Measurements from ENCODE around the gene RBP5.
"Not testable (repeated sequence)": the region's sequence is repeated elsewhere in the genome, so short reads cannot be mapped to it uniquely, and the experiment has no call there.

The RBP5 gene

DNA sequence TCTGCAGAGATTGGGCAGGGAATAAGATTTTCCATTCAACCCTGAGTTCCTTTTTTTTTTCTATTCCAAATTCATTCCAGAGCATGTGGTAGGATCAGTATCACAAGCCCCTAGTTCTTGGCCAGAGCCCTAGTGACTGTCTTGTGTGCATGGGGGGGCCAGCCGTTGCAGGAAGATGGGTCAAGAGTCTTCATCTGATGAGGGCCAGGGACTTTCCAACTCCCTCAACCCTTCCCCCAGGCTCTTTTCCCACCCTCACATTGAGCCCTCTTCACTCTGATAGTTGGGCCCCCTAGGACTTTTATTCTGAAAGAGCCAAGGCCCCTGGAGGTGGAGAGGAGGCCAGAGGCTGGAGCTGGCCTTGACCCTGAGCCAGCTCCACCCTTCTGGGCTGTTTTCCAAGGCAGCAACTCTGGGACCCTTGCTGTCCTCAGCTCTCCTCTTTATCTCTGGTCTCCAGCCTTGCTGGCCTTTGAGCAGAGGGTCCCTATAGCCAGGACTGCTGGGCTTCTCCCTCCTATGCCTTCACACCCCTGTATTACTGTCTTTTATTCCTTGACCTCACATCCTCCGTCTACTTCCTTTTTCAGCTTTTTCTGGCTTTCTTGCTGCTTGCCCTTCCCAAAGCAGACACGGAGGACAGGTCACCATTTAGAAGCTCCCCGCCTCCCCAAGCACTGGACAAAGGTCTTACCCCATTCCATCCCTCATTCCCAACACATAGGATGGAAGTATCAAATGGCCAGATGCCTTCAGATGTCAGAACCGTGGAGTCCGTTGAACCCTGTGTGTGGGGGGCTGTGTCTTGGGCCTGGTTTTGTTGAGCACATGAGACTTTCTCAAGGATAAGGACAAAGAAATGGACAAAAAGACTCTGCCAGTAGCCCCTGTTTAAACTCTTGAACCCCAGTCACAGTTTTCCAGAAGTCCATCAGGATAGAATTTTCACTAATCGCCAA is 5.6 kb downstream of the RBP5 start:
- DNase-seq (ENCODE audit: low read depth) = no peak

DNA sequence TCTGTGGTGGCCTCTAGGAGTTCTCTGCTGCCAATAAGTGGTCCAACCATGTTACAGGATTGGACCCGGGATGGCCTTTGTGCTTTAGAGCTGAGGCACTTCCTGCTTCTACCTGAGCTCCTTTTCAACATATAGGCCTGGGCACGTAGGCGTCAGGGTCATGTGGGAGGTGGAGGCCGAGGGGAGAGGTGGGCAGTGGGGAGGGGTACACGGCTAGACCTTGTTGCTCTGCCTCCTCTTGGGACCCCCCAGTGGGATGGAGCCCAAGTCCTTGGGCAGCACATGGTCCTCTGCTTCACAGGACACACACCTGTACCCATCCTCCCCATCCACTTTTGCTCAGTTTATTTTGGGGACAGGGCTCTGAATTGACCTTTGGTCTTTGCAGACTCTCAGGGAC is 7.4 kb downstream of the RBP5 start:
- DNase-seq (ENCODE audit: low read depth) = no peak

DNA sequence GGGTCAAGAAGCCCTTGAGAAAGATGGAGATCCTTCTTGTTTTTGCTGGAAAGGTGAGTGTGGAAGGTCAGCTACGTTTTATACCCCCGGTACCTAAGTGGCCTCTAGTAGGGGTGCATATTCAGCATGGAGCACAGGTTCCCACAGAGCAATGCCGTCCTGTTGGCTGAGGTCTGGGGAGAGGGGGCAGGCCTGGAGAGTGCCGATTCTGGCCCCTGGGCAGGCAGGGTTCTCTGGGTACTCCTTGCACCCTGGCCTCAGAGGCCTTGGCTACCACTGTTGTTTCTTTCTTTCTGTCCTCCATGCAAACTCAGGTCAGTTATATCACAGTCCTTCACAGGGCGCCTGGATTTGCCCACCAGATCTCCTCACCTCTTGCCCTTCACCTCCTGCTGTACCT is 8.5 kb downstream of the RBP5 start:
- DNase-seq (ENCODE audit: low read depth) = no peak

DNA sequence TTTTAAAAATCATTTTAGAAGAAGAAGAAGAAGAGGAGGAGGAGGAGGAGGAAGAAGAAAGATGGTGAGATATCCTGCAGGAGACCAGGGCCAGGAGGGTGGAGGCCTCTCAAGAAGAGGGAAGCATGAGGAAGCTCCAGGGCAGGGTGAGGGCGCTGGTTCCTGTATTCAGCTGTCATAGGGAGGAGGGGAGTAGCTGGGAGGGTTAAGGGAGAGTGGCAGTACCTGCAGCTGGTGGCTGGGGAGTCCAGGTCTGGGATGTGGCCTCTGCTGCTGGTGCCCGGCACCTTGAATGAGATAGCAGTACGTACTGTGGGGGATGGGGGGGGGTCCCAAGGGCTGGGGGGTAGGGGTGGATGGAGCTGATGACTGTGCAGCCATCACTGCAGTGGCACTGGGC is 9.8 kb downstream of the RBP5 start:
- no peak for DNase-seq (ENCODE audit: low read depth)

DNA sequence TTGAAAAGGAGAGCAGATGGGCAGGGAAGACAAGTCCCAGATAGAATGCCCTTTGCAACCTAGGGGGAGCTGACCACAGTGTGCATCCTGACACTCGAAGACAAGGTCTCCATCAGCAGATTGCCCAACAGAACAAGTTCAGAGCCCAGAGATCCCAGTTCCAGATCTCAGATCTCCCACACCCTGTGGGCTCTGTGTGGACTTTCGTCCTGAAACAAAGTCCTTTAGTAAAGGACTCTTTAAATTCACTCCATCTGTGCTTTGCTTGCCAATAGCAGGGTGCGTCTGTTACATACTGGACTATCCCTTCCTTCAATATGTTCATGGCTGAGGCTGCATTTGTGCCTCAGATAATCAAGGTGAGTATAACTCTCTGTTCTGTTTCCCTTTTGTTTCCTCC is 11.0 kb downstream of the RBP5 start:
- no peak for DNase-seq (ENCODE audit: low read depth)

DNA sequence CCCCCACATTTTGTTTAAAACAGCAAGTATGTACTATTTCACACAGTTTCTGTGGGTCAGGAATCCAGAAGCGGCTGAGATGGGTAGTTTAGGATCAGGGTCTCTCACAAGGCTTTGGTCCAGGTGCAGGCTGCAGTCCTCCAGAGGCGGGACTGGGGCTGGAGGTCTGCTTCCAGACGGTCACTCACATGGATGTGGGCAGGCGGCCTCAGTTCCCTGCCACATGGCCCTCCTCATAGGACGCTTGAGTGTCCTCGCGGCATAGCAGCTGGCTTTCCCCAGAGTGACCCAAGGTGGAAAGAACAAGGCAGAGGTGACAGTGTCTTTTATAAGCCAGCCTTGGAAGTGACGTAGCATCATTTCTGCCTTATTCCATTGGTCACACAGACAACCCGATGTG is 11.8 kb downstream of the RBP5 start:
- no peak for DNase-seq (ENCODE audit: low read depth)

DNA sequence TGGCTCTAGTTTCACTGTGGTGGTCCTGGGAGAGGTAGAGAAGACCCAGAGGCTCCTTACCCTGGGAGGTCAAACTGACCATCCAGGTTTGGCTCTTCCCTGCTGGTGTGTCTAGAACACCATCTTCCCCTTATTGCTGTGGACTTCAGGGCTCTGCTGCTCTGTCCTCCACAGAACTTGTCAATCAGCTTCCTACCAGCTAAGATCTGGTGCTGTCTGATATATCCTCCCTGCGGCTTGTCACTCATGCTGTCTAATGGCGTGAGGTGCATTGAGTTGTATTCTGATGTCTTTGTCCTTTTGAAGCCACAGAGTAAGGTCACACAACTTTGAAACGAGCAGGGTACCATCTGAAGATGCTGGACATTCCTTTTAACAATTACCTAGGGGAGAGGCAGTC is 12.5 kb downstream of the RBP5 start:
- no peak for DNase-seq (ENCODE audit: low read depth)

DNA sequence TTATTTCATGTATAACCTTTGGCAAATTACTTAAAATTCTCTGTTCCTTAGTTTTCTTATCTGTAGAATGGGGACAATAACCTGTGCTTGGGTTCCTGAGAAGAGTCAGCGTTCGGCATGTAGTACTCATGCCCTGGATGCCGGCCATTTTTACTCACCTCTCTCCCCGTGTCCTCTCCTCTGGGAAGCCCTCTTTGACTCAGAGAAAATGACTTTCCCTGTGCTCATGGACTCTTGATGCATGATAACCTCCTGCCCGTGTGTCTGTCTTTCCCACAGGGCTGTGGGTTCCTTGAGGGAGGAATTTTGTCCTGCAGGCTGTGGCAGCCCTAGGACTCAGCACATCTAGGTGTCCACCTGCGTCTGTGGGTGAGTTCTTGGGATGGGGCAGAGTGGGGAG is 13.8 kb downstream of the RBP5 start:
- no peak for DNase-seq (ENCODE audit: low read depth)

DNA sequence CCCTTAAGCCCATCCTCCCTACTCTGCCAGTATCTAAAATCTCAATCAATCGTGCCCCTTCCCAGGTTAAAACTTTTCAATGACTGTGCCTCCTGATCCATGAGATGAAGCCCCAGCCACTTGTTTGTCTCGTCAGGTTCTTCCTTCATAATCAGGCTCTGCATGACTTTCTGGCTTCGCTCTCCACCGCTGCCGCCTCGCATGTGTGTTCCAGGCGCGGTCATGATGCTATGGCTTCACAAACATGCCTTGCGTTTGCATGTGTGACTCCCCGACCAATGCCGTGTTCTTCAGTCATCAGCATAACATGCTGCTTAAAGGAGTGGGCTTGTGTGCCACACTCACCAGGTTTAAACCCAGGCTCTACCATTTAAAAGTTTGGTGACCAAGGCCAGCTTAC is 14.7 kb downstream of the RBP5 start:
- DNase-seq (ENCODE audit: low read depth) = no peak

DNA sequence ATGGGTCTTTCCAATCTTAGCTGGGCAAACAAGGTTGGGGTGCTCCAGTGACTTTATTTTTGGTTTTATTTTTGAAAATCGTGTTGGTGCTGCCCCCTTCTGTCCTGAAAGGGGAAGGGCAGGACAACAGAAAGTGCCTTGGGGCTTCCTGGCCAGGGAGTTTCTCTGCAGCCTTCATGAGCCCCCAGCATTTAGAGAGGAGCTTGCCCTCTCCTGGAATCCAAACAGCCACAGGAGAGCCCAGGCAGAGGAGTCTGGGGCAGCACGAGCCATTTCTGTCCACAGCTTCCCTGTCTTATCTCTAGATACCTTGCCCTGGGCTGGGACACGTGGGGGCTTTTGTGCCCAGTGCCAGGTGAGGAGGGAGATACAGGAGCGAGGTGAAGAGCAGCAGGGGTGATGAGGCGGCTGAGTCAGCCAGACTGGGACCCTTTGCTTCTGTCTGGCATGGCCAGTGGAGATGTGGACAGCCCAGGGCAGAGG is 15.3 kb downstream of the RBP5 start:
- peak; percentile 61 for DNase-seq (ENCODE audit: low read depth)

DNA sequence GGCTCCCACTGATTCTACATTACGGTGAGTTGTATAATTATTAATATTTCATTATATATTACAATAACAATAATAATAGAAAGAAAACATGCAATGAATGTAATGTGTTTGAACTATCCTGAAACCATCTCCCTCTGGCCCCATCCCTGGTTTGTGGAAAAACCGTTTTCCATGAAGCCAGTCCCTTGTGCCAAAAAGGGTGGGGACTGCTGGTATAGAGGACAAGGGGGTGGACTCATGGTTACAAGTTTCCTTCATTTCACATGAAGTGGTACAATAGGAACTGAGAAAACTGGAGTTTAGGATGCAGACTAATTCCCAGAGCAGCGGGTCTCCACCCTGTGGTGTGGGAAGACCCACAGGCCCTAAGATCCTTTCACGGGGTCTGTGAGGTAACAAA is 16.6 kb downstream of the RBP5 start:
- no peak for DNase-seq (ENCODE audit: low read depth)

DNA sequence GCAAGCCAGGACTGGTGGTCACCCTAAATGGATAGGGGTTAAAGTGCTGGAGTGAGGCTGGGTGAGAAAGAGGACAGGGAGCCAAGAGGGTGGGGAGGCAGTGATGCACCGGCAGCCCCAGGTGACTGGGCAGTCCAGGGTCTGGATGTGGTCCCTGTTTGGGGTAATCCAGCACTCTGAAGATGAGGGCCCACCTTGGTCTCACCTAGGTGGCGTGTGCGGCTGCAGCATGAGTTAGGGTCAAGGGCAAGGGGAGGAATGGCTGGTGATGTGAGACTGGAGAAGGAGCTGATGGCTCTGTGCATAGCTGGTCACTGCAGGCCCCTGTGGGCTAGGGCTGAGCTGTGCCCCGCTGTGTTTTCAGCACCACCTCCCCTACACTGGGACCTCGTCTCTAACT is 18.0 kb downstream of the RBP5 start:
- DNase-seq (ENCODE audit: low read depth) = no peak

DNA sequence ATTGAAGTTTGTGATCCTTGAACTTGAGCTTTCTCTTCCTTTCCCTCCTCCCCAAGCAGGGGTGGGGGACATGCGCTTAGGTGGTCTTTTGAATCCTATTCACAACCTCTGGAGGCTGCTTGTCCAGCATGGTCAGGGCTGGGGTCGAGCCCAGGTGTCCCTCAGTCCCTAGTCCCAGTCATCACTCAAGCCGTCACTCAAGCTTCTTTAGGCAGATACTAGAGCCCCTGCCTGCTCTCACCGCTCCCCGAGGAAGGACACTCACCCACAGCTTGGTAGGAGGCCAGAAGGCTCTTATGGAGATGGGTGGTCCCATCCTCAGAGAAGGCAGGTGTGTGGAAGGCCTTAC is 19.1 kb downstream of the RBP5 start:
- DNase-seq (ENCODE audit: low read depth) = no peak

DNA sequence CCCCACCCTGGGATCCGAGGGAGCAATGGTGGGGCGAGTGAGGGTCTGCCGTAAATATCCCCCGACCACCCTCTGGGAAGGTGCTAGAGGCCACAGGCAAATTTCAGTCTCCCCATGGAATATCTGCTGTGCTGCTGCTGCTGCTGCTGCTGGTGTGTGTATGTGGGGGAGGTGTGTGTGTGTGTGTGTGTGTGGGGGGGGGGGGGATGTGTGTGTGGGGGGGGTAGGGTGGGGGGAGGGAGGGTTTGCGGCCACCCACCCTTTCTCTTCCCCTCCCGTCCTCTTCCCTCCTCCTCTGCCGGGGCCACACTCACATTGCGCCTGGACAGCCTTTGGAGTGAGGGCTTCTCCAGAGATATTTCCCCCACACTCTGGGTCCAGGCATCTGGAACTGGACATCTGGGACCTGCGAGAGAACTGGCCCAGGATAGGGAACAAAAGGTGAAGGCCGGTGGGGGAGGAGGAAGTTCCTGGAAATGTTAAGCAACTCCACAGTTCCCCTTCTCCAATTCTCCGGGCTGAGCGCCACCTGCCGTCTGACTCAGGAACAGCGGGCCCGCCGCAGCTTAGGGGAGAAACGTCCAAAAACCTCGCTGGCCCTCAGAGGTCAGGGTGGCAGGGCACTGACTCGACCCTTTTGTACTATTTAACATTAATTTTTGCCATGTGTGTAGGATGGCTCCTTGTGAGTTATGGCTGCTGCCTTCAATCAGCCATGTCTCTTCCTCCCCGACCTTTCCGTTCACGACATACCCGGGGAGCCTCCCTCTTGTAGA is 19.7 kb downstream of the RBP5 start, which contains the start of gene C1RL:
Gene C1RL (minus strand): TSS at position 419 of the 776 bp plus-strand sequence. CDS start 34 bp downstream, at position 385.
- peak; percentile 86 for DNase-seq (ENCODE audit: low read depth)

DNA sequence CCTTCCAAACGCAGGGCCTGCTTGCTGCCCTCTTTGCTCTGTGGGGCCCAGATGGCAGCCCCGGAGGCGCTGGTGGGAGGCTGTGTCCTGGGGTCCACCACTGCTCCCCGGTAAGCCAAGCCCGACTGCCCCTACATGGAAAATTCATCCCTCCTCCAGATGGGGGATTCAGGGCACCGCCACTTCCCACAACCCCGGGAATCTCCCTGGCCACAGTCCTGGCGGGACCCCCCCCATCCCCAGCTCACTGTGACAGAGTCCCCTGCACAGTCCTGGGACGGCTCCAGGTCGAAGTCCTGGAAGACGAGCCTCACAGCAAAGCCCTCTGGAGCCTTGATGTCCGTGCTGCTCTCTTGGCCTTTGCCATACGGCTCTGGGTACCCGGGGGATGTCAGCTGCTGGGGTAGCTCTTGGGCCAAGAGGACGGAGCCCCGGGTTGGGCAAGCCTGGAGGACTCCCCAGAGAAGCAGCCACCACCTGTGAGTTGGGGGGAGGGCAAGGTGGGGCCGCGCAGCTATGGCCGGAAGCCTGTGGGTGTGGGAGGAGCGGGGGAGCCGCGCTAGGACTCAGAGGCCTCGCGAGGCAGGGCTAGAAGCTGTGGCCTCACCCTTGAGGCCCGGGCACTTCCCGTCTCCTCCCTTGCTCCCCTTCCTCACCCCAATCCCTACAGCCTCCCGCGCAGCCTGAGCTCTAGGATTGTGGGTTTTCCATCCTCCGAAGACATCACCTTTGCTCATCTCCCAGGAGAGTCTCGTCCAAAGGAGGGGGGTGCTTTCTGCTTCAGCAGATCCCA is 20.5 kb downstream of the RBP5 start:
- DNase-seq (ENCODE audit: low read depth) = peak; percentile 88

DNA sequence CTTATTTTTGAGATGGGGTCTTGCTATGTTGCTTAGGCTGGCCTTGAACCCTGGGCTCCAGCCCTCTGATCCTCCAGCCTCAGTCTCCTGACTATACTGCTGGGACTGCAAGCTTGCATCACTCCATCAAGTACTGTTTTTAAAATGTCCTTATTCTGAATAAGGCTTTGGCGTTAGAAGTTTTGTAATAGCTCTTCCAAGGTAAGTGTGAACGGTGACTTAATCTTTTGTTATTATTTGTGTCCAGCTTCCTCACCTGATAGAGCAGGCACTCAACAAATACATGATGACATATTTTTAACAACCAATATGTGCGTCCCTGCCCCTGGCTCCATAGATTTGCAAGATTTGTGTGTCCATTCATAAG is 21.1 kb downstream of the RBP5 start:
- DNase-seq (ENCODE audit: low read depth) = no peak

DNA sequence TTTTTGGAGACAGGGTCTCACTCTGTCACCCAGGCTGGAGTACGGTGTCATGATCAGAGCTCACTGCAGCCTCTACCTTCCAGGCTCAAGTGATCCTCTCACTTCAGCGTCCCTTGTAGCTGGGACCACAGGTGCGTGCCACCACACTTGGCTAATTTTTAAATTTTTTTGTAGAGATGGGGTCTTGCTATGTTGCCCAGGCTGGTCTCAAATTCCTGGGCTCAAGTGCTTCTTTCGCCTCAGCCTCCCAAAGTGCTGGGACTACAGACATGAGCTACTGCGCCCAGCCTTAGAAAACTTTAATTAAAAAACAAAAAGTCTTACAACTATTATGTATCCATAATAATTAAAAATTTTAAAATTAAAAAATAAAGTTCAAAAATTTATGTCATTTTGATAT is 21.5 kb downstream of the RBP5 start:
- DNase-seq (ENCODE audit: low read depth) = not testable (repeated sequence)

DNA sequence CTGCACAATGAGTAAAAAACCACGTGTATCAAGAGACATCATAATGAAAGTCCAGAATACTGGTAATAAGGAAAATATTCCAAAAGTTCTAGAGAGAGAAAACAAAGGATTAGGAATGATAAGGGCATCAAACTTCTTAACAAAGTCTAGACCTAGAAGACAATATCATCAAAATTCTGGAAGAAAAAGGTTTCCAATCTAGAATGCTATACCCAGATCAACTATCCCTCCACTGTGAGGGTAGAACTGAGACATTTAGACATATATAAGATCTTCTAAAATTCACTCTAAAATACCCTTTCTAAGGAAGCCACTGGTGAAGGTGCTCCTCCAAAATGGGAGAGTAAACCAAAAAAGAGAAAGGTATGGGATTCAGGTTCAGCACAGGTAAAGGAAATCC is 22.6 kb downstream of the RBP5 start:
- no peak for DNase-seq (ENCODE audit: low read depth)

DNA sequence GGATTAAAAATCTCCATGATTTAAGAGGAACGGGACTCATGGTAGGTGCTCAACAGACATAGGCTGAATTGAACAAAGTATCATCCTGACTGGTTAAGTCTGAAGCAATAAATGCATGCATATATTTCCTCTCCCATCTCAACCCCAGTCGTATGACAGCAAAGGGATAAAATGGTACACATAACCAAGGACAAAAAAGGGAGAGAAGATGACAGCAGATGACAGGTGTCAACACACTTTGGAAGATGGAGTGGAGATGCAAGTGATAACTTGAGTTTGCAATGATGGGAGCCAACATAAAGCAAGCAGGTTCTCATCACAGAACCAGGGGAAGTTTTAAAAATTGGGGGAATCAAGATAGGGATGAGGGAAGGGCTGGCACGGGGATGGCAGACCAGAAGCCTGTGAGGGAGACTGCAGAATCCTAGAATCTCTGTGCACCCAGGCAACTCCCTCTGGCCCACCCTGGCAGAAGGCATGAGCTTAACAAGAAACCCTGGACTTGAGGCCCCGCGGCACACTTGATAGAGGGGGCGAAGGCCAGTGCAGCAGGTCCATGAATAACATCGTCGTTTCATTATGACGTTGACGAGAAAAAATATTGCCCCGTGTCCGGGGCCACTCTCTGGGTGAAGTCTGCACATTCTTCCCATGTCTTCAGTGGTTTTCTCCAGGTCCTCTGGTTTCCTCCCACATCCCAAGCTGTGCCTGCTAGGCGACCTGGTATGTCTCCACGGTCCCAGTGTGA is 24.7 kb downstream of the RBP5 start:
- no peak for DNase-seq (ENCODE audit: low read depth)

DNA sequence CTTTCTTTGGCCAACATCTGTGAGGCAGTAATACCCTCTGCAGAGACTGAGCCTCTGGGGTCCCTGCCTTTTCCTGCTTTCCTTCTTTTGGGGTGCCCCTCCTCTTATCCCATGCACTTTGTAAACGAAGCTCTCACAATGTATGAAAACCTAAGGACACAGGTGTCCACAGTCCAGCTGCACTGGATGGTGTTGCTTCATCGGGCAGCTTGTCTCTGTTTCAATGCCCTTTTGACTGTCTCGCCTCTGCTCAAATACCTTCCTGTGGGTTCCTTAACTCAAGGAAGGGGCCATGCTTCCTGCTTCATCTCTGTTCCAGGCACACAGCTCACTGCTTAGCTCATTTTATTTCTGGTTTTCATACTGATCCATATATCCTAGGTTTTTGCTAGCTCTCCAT is 26.1 kb downstream of the RBP5 start:
- no peak for DNase-seq (ENCODE audit: low read depth)

DNA sequence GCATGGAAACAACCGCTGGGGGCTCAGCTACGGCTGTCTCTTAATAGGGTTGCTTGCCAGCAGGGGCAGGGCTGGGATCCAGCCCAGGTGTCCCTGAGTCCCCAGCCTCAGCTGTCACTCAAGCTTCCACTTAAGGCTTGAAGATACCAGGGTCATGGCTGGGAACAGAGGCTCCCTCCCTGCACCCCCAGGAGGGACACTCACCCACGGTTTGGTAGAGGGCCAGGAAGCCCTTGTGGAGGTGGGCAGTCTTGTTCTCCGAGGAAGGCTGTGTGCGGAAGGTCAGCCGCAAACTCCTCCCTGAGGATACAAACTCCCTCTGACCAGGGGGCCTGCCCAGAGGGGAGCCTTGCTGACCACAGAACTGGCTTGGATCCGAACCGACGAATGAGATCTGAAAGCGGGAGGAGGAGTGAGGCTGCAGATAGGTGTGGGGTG is 27.0 kb downstream of the RBP5 start:
- no peak for DNase-seq (ENCODE audit: low read depth)

Measured in ELR (cell line).